GM19351 (cell line): ENCODE results near the gene CYB5R3.

Experiments
- ATAC-seq: cut with Tn5 transposase; IDR thresholded peaks from one replicate; pipeline ENCODE4 v1.9.1; 2021; ENCODE audit warnings: mild to moderate bottlenecking, moderate library complexity; ENCODE audit not compliant: unreplicated experiment

Gene CYB5R3

DNA sequence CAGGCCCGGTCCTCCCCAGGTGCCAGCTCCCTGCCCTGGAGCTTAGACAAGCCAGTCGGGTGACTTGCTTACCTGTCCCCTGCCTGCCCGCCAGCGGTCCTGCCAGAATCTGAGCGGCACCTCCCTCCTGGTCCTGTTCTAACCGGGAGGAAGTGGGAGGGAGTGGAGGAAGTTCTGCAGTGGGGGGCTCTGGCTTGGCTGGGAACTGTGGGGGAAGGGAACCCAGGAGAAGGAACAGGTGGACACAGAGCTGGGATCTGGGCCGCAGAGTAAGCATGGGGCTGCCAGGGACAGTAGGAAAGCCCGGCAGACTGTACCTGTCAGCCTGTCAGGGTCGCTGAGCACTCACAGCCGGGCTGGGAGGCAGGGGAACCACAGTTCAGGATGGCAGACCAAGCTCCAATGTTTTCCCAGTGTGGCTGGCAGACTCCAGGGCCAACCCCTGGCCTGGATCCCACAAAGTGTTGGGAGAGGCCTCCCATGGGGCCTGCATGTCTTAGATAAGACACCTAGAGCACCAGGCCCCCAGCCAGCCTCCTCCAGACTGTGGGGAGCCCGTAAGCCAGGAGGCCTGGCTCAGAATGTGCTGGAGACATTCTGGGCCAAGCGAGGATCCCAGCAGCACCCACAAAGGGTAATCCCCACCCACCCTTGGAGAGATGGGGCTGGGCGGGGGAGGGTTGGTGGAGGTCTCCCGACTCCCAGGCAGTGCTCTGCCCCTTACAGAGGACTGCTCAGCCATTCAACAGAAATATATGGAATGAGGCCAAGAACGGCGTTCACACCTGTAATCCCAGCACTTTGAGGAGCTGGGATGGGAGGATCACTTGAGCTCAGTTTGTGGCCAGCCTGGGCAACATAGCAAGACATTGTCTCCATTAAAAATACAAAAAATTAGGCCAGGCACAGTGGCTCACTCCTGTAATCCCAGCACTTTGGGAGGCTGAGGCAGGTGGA, 2.3 kb downstream of the CYB5R3 start:
- ATAC-seq = no peak

DNA sequence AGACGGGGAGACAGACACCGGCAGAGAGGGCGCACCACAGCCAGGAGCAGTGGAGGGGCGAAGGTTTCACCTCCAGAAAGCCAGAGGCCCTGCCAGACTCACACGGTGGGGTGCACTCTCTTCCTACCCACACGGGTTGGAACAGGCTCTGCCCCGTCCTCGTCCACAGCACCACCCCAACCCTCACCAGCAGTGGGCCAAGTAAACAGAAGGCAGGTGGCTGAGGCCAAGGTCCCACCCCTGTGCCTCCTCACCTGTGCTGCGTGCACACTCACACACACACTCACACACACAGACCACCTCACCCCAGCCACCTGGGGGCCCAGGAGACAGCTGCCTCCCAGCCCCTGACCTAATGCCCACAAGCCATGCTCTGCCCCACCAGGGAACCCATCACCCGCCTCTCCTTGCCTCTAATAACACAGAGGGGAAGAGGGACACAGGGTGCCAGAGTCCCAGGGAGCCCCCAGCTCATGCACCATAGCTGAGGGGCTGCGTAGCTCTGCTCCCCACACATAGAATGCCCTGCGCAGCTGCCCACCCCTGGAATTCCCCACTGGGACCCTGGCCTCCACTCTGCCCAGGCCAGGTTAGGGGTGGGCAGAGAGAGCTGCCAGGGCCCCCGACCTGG, 3.1 kb downstream of the CYB5R3 start:
- ATAC-seq = no peak

DNA sequence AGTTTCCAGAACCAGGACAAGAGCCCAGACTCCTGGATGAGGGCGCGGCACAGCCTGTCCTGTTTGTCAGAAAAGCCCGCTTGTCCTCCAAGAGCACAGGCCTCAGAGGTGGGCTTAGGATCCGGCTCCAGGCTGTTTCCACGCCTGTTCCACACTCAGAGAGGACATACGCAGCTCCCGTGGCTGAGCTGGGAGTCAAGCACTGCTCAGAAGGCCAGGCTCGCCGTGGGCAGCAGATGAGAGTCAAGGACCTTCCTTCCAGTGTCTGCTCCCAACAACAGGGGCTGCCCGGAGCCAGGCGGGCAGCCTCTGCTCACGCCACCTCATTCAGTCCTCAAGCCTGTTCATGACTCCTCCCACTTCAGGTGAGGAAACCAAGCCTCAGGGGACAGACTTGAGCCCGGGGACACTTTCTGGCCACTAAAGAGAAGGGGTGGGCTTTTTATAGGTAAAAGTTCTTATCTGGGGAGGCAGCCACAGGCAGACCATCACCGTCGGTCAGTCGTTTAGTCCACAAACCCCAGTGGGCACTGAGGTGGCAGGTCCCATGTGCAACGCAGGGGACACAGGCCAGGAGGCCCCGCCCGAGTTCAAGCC, 3.8 kb downstream of the CYB5R3 start:
- ATAC-seq = no peak

DNA sequence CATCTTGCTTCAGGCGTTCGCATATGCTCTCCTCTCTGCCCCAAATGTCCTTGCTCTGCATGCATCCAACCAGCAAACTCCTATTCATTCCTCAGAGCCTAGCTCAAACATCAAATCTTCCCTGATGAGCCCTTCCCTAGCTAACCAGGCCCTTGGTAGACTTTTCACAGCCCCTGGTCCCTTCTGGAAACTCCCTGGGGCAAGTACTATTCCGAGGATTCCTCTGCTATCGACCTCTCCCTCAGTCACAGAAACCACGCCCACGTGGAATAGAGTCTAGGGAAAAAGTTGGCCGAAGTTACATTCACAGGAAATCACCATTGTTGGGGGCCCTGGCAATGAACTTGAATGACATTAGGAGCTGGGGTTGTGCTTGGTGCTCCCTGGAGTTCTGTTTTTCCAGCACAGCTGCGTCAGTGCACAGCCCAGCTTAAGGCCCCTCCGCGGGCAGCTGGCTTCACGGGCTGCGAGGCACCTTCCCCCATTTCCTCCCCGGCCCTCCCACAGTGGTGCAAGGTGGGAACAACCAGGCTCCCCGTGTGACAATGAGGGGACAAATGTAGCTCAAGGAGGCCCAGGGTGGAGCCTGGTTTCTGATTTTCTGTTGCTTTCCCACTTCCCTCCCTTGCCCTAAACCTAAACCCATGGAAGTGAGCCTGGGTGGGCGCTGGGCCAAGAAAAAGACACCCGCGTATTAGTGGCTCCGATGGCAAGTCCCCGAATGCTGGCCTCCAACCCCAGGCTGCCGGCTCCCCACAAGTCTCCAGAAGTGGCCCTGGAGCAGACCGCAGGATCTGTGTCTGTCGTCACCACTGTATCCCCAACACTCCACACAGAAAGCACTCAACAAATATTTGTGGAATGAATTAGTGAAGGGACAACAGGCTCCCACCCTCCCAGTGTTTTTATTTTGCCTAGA, 4.5 kb downstream of the CYB5R3 start:
- ATAC-seq = no peak

DNA sequence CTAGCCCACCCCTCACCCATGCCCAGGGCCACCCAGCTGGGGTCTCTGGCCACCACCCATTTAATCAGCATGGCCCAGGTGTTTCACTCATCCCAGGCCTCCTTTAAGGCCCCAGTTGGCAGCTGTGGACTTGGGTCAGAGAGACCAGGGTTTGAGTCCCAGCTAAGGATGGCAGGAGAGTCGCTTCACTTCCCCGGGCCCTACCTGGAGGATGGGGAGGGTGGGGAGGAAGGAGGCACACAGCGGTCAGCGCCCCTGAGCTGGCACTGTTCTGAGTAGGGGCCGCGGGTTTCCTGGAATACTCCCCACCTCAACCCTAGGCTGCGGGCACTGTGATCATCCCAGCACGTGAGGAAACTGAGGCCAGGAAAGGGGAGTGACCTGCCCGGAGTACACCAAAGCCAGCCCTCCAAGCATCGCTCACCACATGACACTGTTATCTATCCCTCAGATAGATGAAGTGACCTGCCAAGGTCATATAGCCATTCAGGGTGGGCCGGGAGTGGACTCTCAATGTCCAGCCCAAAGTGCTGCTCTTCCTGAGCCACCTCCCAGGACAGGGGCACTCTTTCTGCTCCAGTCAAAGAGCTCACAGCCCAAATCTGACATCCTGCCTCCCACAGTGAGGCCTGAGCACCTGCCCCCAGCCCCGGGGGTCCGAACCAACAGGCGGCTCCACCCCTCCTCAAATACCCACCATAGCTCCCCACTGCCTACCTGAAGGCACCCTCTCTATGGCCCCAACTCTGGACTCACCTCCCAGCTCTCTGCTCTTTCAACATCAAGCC, 5.4 kb downstream of the CYB5R3 start:
- no peak for ATAC-seq

DNA sequence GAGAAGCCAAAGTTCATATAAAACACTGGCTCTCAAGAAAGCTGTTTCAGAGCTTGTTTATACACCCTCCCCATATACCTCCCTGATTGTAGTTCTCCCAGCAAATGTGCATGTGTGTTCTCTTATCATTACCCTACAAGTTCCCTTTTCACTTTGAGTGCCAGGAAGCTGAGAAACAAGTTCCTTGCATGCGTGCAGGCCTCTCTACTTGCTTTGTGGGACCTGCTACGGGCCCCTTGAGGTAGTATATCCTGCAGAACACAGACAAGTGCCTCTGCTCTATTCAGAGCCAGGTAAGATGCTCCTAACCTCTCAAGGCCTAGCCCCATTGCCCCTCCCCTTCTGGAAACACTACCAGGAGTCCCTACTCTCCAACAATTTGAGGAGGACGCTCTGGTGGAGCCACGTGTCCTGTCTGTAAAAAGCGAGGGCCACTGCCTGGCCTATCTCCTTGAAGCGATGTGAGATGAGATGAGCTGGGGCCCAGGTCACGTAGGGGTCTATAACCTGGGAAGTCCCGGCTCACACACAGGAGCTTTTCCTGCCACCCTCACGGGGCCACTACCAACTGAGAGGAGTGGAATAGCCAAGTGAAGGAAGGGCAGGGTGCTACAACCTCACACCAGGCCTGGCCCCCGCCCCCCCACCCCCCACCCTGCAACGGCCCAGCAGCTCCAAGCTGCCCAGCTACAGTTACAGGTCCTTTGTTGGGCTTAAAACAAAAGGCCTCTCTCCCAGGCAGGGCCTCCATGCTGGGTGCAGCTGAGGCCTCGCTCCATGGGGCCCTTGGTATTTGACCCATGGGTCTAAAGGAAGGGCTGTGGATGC, 6.2 kb downstream of the CYB5R3 start:
- no peak for ATAC-seq

DNA sequence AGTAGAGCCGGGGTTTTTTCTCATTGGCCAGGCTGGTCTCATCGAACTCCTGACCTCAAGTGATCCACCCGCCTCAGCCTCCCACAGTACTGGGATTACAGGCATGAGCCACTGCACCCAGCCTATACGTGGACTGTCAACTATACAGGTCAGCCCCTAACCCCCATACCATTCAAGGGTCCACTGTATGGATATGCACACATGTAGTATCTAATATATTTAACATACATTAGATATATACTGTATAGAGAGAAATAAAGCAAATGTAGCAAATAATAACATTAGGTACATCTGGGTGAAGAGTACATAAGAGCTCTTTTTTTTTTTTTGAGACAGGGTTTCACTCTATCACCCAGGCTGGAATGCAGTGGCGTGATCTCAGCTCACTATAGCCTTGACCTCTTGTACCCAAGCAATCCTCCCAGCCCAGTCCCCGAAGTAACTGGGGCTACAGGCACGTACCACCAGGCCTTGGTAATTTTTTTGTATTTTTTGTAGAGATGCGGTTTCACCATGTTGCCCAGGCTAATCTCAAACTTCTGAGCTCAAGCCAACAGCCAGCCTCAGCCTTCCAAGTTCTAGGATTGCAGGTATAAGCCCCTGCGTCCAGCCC, 7.3 kb downstream of the CYB5R3 start:
- ATAC-seq = no peak

DNA sequence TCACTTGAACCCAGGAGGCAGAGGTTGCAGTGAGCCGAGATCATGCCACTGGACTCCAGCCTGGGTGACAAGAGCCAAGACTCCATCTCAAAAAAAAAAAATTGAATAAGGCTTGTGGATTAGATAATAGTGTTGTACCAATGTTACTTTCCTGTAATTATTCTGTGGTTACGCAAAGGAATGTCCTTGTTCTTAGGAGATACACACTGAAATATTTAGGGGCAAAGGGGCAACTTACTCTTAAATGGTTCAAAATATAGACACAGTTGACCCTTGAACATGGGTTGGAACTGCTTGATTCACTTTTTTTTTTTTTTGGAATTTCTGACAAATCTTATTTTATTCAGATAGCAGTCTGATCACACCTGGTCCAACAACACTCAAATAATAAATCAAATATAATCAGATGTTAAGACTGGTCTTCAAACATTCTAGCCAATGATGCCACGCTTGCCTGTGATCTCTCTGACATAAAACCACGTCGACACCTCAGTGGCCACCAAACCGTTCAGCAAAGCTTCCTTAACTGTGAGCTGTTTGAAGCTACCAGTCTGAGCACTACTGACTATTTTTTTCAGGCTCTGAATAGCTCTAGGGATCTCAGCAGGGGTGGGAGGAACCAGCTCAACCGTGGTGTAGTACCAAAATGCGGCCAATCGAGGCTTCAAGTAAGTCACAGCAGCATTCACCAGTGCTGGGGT, 9.5 kb downstream of the CYB5R3 start:
- no peak for ATAC-seq

DNA sequence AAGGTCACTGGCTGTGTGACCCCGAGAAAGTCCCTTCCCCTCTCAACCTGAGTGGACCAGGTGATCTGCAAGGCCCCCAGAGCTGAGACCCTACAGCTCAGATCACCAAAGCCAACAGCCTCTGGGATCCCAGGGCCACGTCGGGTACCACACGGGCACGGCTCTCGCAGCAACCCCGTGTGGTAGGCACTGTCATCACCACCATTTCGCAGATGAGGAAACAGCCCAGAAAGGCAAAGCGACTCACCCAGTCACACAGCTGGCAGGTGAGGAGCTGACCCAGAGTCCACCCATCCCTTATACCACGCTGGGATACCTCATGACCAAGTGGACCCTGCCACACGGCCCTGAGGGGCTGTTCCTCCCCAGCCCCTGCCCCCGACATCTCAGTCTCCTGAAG, 11.6 kb downstream of the CYB5R3 start:
- no peak for ATAC-seq

DNA sequence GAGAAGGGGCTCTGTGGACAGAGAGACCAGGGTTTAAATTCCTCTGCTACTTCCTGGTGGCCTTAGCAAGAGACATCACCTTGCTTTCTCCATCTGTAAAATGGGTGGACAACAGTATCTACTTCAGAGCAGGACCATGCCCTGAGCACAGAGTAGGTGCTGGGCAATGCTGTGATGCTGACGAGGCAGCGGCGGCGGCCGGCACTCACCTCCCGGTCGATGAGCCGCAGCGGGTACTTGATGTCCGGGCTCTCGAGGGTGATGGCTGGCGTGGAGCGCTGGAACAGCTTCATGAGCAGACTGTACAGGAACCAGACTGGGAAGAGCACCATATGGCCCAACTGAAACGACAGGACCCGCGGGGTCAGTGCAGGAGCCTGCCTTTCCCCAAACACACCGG, 12.7 kb downstream of the CYB5R3 start:
- no peak for ATAC-seq

DNA sequence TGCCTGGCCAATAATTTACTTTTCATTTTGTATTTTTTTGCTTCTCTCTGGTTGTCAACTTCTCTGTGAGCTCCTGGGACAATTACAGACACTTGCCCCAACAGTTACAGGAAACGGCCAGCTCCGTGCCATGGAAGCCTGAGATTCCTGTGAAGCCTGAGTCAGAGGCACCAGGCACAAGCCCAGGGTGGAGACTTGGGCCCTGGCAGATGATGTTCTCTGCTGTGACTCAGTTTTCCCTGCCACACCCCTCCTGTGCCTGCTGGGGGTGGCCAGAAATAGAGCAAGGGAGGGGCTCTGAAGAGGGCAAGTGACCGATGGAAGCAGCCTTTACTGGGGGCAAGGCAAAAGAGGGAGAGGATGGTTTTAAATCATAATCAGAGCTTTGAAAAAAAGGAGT, 13.7 kb downstream of the CYB5R3 start:
- ATAC-seq = no peak

DNA sequence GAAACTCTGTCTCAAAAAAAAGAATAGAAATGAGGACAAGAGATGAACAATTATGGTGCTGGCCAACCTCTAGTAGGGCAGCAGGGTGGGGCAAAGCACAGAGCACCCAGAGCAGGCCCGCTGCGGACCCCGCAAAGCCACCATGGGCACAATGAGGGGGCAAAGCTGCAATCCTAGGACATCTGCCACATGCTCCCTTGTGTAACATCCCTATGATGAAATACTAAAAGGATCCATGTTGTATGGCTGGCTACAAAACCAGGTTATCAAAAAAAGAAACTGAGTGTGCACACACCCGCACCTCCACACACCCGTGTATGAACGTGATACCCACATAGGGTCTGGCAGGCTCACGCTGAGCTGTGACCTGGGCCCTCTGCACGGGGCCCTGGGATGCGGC, 16.2 kb downstream of the CYB5R3 start:
- no peak for ATAC-seq

DNA sequence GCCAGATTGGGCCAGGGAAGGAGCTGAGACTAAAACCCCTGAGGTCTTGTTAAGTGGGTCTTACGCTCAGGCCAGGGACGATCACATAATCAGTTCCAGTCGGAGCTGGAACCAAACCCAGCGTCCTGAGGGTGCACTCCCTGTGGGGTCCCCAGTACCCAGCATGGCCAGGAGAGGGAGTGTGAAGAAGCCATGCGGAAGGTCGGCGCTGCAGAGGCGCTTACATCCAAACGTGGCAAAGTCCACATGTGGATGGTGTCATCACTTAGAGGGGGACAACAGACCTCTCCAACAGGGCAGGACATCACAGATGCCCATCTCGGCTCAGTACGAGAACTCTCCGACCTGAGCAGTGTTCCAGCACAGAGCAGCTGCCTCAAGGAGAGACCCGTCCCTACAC, 17.1 kb downstream of the CYB5R3 start:
- no peak for ATAC-seq

DNA sequence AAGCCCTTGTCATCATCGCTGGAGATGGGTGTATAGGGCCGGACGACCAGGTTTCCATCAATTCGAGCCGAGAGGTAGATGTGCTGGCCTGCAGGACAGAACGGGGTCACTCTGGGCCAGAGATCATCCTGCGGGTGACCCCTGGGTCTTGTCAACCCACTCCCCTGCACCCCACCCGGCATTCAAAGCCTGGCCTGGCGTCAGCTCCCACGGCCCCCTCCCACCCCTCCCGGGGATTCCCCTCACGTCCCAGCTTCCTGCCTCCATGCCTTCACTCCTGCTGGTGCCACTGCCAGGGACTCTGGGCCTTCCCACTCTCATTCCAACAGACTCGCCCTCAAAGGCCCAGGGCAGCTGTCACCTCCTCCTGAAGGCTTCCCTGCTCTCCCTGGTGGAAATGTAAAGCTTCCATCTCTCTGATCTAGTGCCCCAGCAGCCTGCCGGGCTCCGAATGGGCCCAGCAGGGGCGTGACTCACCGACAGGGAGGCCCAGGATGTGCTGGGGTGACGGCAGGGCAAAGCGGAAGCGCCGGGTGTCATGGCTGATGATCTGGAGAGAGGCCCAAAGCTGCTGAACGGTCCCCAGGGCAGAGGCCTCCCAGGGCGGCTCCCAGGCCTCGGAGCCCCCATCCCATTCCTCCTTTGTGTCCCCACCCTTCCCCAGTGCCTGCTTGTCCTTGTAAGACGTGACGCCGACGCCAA, 18.1 kb downstream of the CYB5R3 start:
- ATAC-seq = no peak

DNA sequence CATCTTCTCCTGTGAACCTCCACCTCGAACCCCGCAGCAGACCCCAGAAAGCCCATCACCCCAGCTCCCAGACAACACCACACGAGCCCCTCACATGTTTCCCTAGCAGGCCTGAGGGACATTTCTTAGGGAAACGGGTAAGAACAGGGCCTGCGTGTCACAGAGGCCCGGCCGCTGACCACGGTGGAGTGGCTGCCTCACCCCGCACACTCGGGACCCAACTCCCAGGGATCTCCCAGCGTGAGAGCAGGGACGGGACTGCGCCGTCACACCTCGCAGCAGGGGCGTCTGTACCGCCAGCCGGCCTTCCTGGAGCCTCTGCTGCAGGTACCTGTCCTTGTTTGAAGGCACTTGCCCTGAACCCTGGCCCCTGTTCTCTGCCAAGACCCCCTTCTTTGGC, 19.0 kb downstream of the CYB5R3 start:
- no peak for ATAC-seq

DNA sequence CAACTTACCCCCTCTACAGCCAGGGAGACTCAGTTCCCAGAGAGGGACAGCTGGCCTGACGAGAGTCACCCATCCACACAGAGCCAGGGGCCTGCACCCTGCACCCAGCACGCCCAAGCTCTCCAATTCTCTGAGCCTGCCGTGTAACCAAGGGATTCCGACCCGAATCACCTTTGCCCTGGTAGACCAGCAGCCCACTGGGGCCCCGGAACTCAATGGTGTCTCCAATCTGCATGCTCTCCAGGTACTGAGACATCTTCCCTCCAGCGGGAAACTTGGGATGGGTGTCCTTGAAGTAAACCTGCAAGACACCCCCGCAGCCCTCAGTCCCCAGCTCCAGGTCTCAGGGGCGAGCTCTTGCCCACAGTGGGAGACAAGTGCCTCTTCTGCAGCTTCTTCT, 21.2 kb downstream of the CYB5R3 start:
- no peak for ATAC-seq

DNA sequence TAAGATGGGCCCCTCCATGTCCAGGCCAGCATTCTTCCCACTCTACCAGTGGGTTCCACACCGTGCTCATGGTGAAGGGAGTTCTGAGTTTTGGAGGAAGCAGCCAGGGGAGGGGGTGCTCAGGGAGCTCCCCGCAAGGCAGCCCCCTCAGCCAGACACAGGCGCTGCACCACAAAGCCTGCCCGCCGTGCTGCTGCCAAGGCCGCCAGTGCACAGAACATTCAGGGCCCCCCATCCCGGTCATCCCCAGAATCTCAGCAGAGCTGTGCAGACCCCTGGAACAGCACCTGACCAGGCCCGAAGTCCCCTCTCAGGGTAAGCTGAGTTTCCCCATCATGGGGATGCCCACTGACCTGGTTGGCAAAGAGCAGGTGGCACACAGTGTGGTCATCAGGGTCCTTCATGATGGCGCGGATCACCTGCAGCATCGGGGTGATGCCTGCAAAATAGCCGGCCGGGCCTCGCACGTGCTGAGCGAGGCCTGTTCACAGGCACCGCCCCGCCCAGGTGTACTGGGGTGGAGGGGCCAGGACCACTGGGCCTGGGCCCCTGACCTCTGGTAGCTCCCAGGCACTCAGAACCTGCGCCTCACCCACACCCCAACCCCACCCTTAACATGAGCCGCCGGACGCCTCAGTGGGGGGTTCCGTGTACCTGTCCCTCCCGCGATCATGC, 22.1 kb downstream of the CYB5R3 start:
- ATAC-seq = no peak
